Endothelial cell of hepatic sinusoid (primary cell): ENCODE measurements around the gene CAPS2.
"Not testable (repeated sequence)": the region's sequence is repeated elsewhere in the genome, so short reads cannot be mapped to it uniquely, and the experiment has no call there.

Experiments used
- in situ Hi-C: cut with HindIII; loops from 2 replicates; pipeline ENCODE4 v1.10.0; 2017; ENCODE audit warnings: low sequenced_read_pairs

CAPS2 gene

GRCh38 chr12:75329918-75330826, at the start of gene CAPS2:
Gene CAPS2, minus strand, starts transcription at chr12:75330324. Its CDS starts 3,826 bp downstream, at chr12:75326498.
- in situ Hi-C loops, result loop anchor here (5.0 kb wide), 1 partner anchor 152 kb away; the partner anchor contains the start of gene GLIPR1

- in situ Hi-C loops, result no loop called here
Measured at GRCh38 chr12:75378354-75378753, 48.2 kb upstream of the CAPS2 start.

GRCh38 chr12:75374971-75375370, 44.8 kb upstream of the CAPS2 start:
- in situ Hi-C loops, result no loop called here

GRCh38 chr12:75366629-75367028, 36.5 kb upstream of the CAPS2 start:
- in situ Hi-C loops, result no loop called here

- in situ Hi-C loops, result no loop called here
Measured at GRCh38 chr12:75364919-75365318, 34.8 kb upstream of the CAPS2 start.

GRCh38 chr12:75361408-75361807, 31.3 kb upstream of the CAPS2 start:
- in situ Hi-C loops, result no loop called here

GRCh38 chr12:75360920-75361319, 30.8 kb upstream of the CAPS2 start:
- in situ Hi-C loops, result no loop called here

- in situ Hi-C loops, result no loop called here
Measured at GRCh38 chr12:75354011-75354410, 23.9 kb upstream of the CAPS2 start.

- in situ Hi-C loops, result no loop called here
Measured at GRCh38 chr12:75350413-75350812, 20.3 kb upstream of the CAPS2 start.

GRCh38 chr12:75349946-75350345, 19.8 kb upstream of the CAPS2 start:
- in situ Hi-C loops, result no loop called here

GRCh38 chr12:75346215-75346614, 16.1 kb upstream of the CAPS2 start:
- in situ Hi-C loops, result not testable (repeated sequence)

- in situ Hi-C loops, result no loop called here
Measured at GRCh38 chr12:75345531-75345930, 15.4 kb upstream of the CAPS2 start.

GRCh38 chr12:75341873-75342272, 11.7 kb upstream of the CAPS2 start:
- in situ Hi-C loops, result no loop called here

- in situ Hi-C loops, result no loop called here
Measured at GRCh38 chr12:75337905-75338304, 7.8 kb upstream of the CAPS2 start.

GRCh38 chr12:75334384-75335030, 4.4 kb upstream of the CAPS2 start, which contains the start of gene GLIPR1L1:
Gene GLIPR1L1, plus strand, starts transcription at chr12:75334670. Its CDS starts 59 bp downstream, at chr12:75334729.
- in situ Hi-C loops, result loop anchor here (5.0 kb wide), 1 partner anchor 148 kb away; the partner anchor contains the start of gene GLIPR1

- in situ Hi-C loops, result no loop called here
Measured at GRCh38 chr12:75327642-75328041, 2.5 kb downstream of the CAPS2 start.

- in situ Hi-C loops, result no loop called here
Measured at GRCh38 chr12:75323663-75324062, 6.5 kb downstream of the CAPS2 start.

- in situ Hi-C loops, result no loop called here
Measured at GRCh38 chr12:75322464-75322863, 7.7 kb downstream of the CAPS2 start.

- in situ Hi-C loops, result no loop called here
Measured at GRCh38 chr12:75317784-75318183, 12.3 kb downstream of the CAPS2 start.

GRCh38 chr12:75315518-75315917, 14.6 kb downstream of the CAPS2 start:
- in situ Hi-C loops, result no loop called here

GRCh38 chr12:75311369-75311768, 18.8 kb downstream of the CAPS2 start:
- in situ Hi-C loops, result no loop called here

GRCh38 chr12:75308279-75308678, 21.8 kb downstream of the CAPS2 start:
- in situ Hi-C loops, result no loop called here
